Loucy (cell line): ENCODE data around the gene GFPT2.

Experiments used
- CTCF ChIP-seq: fragments of 200-600 bp; sonication (generic); conservative IDR thresholded peaks from 2 replicates; pipeline ENCODE4 v1.5.1; 2014; ENCODE audit warnings: mild to moderate bottlenecking, antibody characterized with exemption, low read length
- EZH2phosphoT487 ChIP-seq: fragments of 200-600 bp; IDR thresholded peaks from 2 replicates; pipeline ENCODE4 v1.6.1; 2018; ENCODE audit warnings: antibody characterized with exemption, mild to moderate bottlenecking, moderate library complexity, borderline replicate concordance

DNA sequence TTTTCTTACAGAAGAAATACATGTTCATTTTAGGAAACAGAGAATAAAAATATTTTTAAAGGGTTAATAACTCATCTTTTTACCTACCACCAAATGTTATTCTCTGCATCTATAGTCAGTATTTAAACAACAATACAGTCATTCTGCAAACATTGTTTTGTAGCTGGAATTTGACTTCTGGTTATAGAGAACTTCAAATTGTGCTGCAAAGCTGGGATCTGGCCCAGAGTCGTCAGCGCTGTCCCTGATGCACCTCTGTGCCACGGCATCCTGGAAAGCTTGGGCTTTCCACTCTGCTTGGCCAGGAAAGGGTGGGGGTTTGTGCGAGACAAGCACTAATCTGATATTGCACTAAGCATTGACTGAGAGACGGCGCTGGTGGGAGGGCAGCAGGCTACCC lies 5.0 kb upstream of the GFPT2 start:
- TF ChIP-seq CTCF: no peak
- no peak for TF ChIP-seq EZH2phosphoT487
